DMS53 treated with DMSO at 0.1 percent for 48 hours (cell line): Measurements from ENCODE around the gene ADGRG6.

Experiments
- DNase-seq: peaks from one replicate; lab custom pipeline; 2025; ENCODE audit not compliant: unreplicated experiment; lab: John Stamatoyannopoulos, UW

ADGRG6 gene

GRCh38 chr6:142478117-142478516 lies 176.3 kb downstream of the ADGRG6 start:
- no peak for DNase-seq

- DNase-seq, result no peak
Measured at GRCh38 chr6:142481466-142481865, 179.7 kb downstream of the ADGRG6 start.

GRCh38 chr6:142482249-142482648 lies 180.4 kb downstream of the ADGRG6 start:
- DNase-seq, result no peak

GRCh38 chr6:142482974-142483373 lies 181.2 kb downstream of the ADGRG6 start:
- DNase-seq, result no peak

- DNase-seq, result no peak
Measured at GRCh38 chr6:142485256-142485655, 183.4 kb downstream of the ADGRG6 start.

- DNase-seq, result no peak
Measured at GRCh38 chr6:142489722-142490610, 188.2 kb downstream of the ADGRG6 start.
